GM23338 (cell line): ENCODE measurements around the gene AGXT. TPM values are rescaled to one million over a fixed set of nuclear protein-coding genes. Genes with fewer than 3 reads are reported as not detected.

Experiments used
- ATAC-seq: fragments of 200-7000 bp; cut with Tn5 transposase; 3 replicates; pipeline ENCODE4 v1.9.1; 2020
- DNase-seq: peaks from one replicate; pipeline ENCODE4 v3.0.0-alpha.2; 2015; ENCODE audit warnings: low spot score
- H2AFZ ChIP-seq: fragments of 200-600 bp; sonication (generic); 2 replicates; pipeline ENCODE4 v1.8.0; 2016; ENCODE audit warnings: antibody characterized with exemption, mild to moderate bottlenecking, moderate library complexity
- H3F3A ChIP-seq: fragments of 200-600 bp; sonication (generic); replicated peaks from 2 replicates; pipeline ENCODE4 v1.8.0; 2017; ENCODE audit warnings: antibody characterized with exemption, mixed run types, low read depth
- H3K27ac ChIP-seq: fragments of 200-600 bp; sonication (generic); 2 replicates; pipeline ENCODE4 v1.6.1; 2016; ENCODE audit warnings: low read depth
- H3K27me3 ChIP-seq: fragments of 200-600 bp; sonication (generic); 2 replicates; pipeline ENCODE4 v1.8.0; 2016; ENCODE audit warnings: mild to moderate bottlenecking, mixed run types, moderate library complexity; ENCODE audit not compliant: insufficient read depth
- H3K36me3 ChIP-seq: fragments of 200-600 bp; sonication (generic); 2 replicates; pipeline ENCODE4 v1.8.0; 2016; ENCODE audit warnings: mild to moderate bottlenecking; ENCODE audit not compliant: insufficient read depth
- H3K4me1 ChIP-seq: fragments of 200-600 bp; sonication (generic); 2 replicates; pipeline ENCODE4 v1.8.0; 2016; ENCODE audit warnings: mild to moderate bottlenecking, moderate library complexity; ENCODE audit not compliant: insufficient read depth
- H3K4me2 ChIP-seq: fragments of 200-600 bp; sonication (generic); 2 replicates; pipeline ENCODE4 v1.7.1; 2017; ENCODE audit warnings: mixed run types
- H3K4me3 ChIP-seq: fragments of 200-600 bp; sonication (generic); 2 replicates; pipeline ENCODE4 v1.6.1; 2016; ENCODE audit warnings: mixed run types
- H3K79me2 ChIP-seq: fragments of 200-600 bp; sonication (generic); replicated peaks from 2 replicates; pipeline ENCODE4 v1.8.0; 2017; ENCODE audit warnings: mild to moderate bottlenecking; ENCODE audit not compliant: insufficient read depth
- H3K9me2 ChIP-seq: fragments of 200-600 bp; sonication (generic); 2 replicates; pipeline ENCODE4 v1.8.0; 2017; ENCODE audit not compliant: insufficient read depth
- H4K20me1 ChIP-seq: fragments of 200-600 bp; sonication (generic); replicated peaks from 2 replicates; pipeline ENCODE4 v1.8.0; 2017; ENCODE audit warnings: mild to moderate bottlenecking; ENCODE audit not compliant: insufficient read depth
- H3K27ac Mint-ChIP-seq: 2 replicates; pipeline ENCODE4 v1.8.0; 2020; ENCODE audit warnings: inconsistent platforms, mild to moderate bottlenecking, moderate library complexity, mixed read lengths
- H3K27me3 Mint-ChIP-seq: 3 replicates; pipeline ENCODE4 v1.8.0; 2022; ENCODE audit warnings: low read depth, mild to moderate bottlenecking, moderate library complexity, mixed read lengths, inconsistent platforms; ENCODE audit not compliant: insufficient read depth, poor library complexity
- H3K36me3 Mint-ChIP-seq: 3 replicates; pipeline ENCODE4 v1.8.0; 2021; ENCODE audit warnings: low read depth, mild to moderate bottlenecking, inconsistent platforms, moderate library complexity, mixed read lengths
- H3K4me1 Mint-ChIP-seq: 3 replicates; pipeline ENCODE4 v1.8.0; 2020; ENCODE audit warnings: mild to moderate bottlenecking, inconsistent platforms, mixed read lengths
- H3K4me3 Mint-ChIP-seq: 3 replicates; pipeline ENCODE4 v1.8.0; 2021; ENCODE audit warnings: moderate library complexity, mild to moderate bottlenecking, inconsistent platforms, mixed read lengths
- H3K9me3 Mint-ChIP-seq: 3 replicates; pipeline ENCODE4 v1.8.0; 2020; ENCODE audit warnings: moderate library complexity, mild to moderate bottlenecking, inconsistent platforms, mixed read lengths
- CREB1 ChIP-seq: fragments of 250-450 bp; sonication (Bioruptor Pico); IDR thresholded peaks from 2 replicates; pipeline ENCODE4 v1.5.0; 2020; ENCODE audit warnings: low read depth, mild to moderate bottlenecking, moderate library complexity
- EZH2 ChIP-seq: fragments of 200-600 bp; sonication (generic); IDR thresholded peaks from one replicate; pipeline ENCODE4 v1.8.0; 2017; ENCODE audit warnings: antibody characterized with exemption, mild to moderate bottlenecking, low read depth; ENCODE audit not compliant: unreplicated experiment
- EZH2phosphoT487 ChIP-seq: fragments of 200-600 bp; sonication (generic); IDR thresholded peaks from one replicate; pipeline ENCODE4 v1.8.1; 2018; ENCODE audit warnings: antibody characterized with exemption; ENCODE audit not compliant: unreplicated experiment
- JUNB ChIP-seq: IDR thresholded peaks from one replicate; pipeline ENCODE4 v1.6.1; 2016; ENCODE audit warnings: antibody characterized with exemption; ENCODE audit not compliant: unreplicated experiment
- NANOG ChIP-seq: IDR thresholded peaks from 2 replicates; pipeline ENCODE4 v1.6.1; 2016; ENCODE audit warnings: antibody characterized with exemption, borderline replicate concordance
- POLR2AphosphoS5 ChIP-seq: IDR thresholded peaks from 2 replicates; pipeline ENCODE4 v1.6.1; 2016; ENCODE audit warnings: antibody characterized with exemption, low read depth
- STAT1 ChIP-seq: IDR thresholded peaks from one replicate; pipeline ENCODE4 v1.6.1; 2016; ENCODE audit warnings: antibody characterized with exemption; ENCODE audit not compliant: unreplicated experiment
- ZNF114 ChIP-seq: fragments of 250-450 bp; sonication (Bioruptor Pico); IDR thresholded peaks from 2 replicates; pipeline ENCODE4 v1.5.0; 2020; ENCODE audit warnings: mild to moderate bottlenecking, moderate library complexity
- ZNF331 ChIP-seq: fragments of 250-450 bp; sonication (Bioruptor Pico); IDR thresholded peaks from 2 replicates; pipeline ENCODE4 v1.5.0; 2020; ENCODE audit warnings: low read depth, mild to moderate bottlenecking, moderate library complexity
- polyA plus RNA-seq: library from polyadenylated mRNA; unstranded; fragments of >200 nt; fragmentation: Nextera tagmentation; extraction: Ambion mirVana; gene quantifications from 2 replicates; pipeline ENCODE4 v1.2.1, GENCODE V29; 2016
- total RNA-seq: library from RNA; depleted of rRNA; stranded (reverse); fragments of >200 nt; shearing (Covaris generic); gene quantifications from 2 replicates; pipeline ENCODE4 v1.2.3, GENCODE V29; 2014
- TF ChIP-seq, protein P1 (sequence below): IDR thresholded peaks from one replicate; pipeline ENCODE4 v1.6.1; 2018; ENCODE audit warnings: antibody characterized with exemption; ENCODE audit not compliant: unreplicated experiment
- TF ChIP-seq, protein P2 (sequence below), 2 experiments: fragments of 200-600 bp in 1 of 2; sonication (generic) in 1 of 2; conservative IDR thresholded peaks; 2 replicates each; pipeline versions ENCODE4 v1.5.1 to v1.6.1; 2016 to 2017; ENCODE audit warnings: antibody characterized with exemption in 2 of 2, low read depth in 2 of 2, mild to moderate bottlenecking in 2 of 2, moderate library complexity in 1 of 2
- TF ChIP-seq, protein P3 (sequence below): IDR thresholded peaks from 2 replicates; pipeline ENCODE4 v1.6.1; 2016; ENCODE audit warnings: antibody characterized with exemption
- TF ChIP-seq, protein P4 (sequence below): fragments of 250-450 bp; sonication (Bioruptor Pico); IDR thresholded peaks from 2 replicates; pipeline ENCODE4 v1.5.0; 2020; ENCODE audit warnings: mild to moderate bottlenecking, moderate library complexity

The AGXT gene
- total and polyA plus RNA-seq, 2 experiments from 2014 or later, result not detected

DNA sequence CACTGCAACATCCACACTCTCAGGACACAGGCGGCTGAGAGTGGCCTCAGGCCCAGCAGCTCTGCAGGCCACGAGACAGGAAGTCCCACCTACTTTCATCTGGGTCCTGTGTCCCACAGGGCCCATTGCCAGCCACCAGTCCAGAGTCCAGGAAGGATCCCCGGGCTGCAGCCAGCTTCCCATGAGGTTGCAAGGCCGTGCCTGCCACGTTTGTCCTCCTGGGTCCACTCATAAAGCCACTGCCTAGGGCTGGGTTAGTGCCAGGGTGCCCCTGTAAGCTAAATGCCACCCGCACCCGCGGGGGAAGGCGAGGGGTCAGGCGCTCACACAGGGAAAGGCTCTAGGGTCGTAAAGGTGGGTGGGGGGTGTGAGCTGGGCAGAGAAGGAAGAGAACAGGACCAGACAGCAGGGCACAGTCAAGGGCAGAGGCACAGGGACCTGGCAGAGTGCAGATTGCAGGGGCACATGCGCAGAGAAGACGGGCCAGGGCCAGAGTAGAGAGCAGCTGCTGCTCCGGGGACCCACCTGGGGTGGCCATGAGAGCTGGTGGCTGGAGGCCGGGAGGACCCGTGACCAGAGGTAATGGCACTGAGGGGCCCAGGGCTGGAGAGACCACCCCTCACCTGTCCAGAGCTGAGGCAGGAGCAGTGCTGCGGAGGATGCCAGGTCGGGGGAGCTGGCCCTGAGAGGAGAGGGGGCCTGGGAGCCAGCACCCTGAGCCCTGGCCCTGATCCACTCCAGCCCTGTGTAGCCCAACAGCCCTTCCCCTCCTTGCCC, 8.0 kb downstream of the AGXT start:
- no peaks in the 10 kb centered on the region for H3K36me3 ChIP-seq
- H3K4me3 ChIP-seq, result no peak overlapping the region
- TF ChIP-seq NANOG (no peak), POLR2AphosphoS5 (no peak), EZH2 (no peak), JUNB (no peak), CREB1 (CRISPR knock-in tag) (no peak), EZH2phosphoT487 (no peak), STAT1 (no peak), ZNF114 (CRISPR knock-in tag) (no peak), ZNF331 (CRISPR knock-in tag) (no peak)
- TF ChIP-seq, protein P1, sequence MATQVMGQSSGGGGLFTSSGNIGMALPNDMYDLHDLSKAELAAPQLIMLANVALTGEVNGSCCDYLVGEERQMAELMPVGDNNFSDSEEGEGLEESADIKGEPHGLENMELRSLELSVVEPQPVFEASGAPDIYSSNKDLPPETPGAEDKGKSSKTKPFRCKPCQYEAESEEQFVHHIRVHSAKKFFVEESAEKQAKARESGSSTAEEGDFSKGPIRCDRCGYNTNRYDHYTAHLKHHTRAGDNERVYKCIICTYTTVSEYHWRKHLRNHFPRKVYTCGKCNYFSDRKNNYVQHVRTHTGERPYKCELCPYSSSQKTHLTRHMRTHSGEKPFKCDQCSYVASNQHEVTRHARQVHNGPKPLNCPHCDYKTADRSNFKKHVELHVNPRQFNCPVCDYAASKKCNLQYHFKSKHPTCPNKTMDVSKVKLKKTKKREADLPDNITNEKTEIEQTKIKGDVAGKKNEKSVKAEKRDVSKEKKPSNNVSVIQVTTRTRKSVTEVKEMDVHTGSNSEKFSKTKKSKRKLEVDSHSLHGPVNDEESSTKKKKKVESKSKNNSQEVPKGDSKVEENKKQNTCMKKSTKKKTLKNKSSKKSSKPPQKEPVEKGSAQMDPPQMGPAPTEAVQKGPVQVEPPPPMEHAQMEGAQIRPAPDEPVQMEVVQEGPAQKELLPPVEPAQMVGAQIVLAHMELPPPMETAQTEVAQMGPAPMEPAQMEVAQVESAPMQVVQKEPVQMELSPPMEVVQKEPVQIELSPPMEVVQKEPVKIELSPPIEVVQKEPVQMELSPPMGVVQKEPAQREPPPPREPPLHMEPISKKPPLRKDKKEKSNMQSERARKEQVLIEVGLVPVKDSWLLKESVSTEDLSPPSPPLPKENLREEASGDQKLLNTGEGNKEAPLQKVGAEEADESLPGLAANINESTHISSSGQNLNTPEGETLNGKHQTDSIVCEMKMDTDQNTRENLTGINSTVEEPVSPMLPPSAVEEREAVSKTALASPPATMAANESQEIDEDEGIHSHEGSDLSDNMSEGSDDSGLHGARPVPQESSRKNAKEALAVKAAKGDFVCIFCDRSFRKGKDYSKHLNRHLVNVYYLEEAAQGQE, result no peak
- TF ChIP-seq, protein P2, sequence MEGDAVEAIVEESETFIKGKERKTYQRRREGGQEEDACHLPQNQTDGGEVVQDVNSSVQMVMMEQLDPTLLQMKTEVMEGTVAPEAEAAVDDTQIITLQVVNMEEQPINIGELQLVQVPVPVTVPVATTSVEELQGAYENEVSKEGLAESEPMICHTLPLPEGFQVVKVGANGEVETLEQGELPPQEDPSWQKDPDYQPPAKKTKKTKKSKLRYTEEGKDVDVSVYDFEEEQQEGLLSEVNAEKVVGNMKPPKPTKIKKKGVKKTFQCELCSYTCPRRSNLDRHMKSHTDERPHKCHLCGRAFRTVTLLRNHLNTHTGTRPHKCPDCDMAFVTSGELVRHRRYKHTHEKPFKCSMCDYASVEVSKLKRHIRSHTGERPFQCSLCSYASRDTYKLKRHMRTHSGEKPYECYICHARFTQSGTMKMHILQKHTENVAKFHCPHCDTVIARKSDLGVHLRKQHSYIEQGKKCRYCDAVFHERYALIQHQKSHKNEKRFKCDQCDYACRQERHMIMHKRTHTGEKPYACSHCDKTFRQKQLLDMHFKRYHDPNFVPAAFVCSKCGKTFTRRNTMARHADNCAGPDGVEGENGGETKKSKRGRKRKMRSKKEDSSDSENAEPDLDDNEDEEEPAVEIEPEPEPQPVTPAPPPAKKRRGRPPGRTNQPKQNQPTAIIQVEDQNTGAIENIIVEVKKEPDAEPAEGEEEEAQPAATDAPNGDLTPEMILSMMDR (conservative IDR thresholded peaks at IDR 0.05; ENCODE audit: low read depth in 2 of 2), result no peak
- TF ChIP-seq, protein P3, sequence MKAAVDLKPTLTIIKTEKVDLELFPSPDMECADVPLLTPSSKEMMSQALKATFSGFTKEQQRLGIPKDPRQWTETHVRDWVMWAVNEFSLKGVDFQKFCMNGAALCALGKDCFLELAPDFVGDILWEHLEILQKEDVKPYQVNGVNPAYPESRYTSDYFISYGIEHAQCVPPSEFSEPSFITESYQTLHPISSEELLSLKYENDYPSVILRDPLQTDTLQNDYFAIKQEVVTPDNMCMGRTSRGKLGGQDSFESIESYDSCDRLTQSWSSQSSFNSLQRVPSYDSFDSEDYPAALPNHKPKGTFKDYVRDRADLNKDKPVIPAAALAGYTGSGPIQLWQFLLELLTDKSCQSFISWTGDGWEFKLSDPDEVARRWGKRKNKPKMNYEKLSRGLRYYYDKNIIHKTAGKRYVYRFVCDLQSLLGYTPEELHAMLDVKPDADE, result no peak
- TF ChIP-seq, protein P4, sequence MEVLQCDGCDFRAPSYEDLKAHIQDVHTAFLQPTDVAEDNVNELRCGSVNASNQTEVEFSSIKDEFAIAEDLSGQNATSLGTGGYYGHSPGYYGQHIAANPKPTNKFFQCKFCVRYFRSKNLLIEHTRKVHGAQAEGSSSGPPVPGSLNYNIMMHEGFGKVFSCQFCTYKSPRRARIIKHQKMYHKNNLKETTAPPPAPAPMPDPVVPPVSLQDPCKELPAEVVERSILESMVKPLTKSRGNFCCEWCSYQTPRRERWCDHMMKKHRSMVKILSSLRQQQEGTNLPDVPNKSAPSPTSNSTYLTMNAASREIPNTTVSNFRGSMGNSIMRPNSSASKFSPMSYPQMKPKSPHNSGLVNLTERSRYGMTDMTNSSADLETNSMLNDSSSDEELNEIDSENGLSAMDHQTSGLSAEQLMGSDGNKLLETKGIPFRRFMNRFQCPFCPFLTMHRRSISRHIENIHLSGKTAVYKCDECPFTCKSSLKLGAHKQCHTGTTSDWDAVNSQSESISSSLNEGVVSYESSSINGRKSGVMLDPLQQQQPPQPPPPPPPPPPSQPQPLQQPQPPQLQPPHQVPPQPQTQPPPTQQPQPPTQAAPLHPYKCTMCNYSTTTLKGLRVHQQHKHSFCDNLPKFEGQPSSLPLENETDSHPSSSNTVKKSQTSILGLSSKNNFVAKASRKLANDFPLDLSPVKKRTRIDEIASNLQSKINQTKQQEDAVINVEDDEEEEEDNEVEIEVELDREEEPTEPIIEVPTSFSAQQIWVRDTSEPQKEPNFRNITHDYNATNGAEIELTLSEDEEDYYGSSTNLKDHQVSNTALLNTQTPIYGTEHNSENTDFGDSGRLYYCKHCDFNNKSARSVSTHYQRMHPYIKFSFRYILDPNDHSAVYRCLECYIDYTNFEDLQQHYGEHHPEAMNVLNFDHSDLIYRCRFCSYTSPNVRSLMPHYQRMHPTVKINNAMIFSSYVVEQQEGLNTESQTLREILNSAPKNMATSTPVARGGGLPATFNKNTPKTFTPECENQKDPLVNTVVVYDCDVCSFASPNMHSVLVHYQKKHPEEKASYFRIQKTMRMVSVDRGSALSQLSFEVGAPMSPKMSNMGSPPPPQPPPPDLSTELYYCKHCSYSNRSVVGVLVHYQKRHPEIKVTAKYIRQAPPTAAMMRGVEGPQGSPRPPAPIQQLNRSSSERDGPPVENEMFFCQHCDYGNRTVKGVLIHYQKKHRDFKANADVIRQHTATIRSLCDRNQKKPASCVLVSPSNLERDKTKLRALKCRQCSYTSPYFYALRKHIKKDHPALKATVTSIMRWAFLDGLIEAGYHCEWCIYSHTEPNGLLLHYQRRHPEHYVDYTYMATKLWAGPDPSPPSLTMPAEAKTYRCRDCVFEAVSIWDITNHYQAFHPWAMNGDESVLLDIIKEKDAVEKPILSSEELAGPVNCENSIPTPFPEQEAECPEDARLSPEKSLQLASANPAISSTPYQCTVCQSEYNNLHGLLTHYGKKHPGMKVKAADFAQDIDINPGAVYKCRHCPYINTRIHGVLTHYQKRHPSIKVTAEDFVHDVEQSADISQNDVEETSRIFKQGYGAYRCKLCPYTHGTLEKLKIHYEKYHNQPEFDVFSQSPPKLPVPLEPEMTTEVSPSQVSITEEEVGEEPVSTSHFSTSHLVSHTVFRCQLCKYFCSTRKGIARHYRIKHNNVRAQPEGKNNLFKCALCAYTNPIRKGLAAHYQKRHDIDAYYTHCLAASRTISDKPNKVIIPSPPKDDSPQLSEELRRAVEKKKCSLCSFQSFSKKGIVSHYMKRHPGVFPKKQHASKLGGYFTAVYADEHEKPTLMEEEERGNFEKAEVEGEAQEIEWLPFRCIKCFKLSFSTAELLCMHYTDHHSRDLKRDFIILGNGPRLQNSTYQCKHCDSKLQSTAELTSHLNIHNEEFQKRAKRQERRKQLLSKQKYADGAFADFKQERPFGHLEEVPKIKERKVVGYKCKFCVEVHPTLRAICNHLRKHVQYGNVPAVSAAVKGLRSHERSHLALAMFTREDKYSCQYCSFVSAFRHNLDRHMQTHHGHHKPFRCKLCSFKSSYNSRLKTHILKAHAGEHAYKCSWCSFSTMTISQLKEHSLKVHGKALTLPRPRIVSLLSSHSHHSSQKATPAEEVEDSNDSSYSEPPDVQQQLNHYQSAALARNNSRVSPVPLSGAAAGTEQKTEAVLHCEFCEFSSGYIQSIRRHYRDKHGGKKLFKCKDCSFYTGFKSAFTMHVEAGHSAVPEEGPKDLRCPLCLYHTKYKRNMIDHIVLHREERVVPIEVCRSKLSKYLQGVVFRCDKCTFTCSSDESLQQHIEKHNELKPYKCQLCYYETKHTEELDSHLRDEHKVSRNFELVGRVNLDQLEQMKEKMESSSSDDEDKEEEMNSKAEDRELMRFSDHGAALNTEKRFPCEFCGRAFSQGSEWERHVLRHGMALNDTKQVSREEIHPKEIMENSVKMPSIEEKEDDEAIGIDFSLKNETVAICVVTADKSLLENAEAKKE, result no peak
- peaks cover 4% of the 10 kb centered on the region for H3K27me3 Mint-ChIP-seq
- H3F3A ChIP-seq, result no peaks in the 10 kb centered on the region
- ATAC-seq (no peak), DNase-seq (no peak)
- no peak overlapping the region for H3K27ac Mint-ChIP-seq
- no peaks in the 10 kb centered on the region for H4K20me1 ChIP-seq
- H3K9me2 ChIP-seq, result no peaks in the 10 kb centered on the region
- H3K4me1 ChIP-seq, result no peaks in the 10 kb centered on the region
- no peak overlapping the region for H3K4me3 Mint-ChIP-seq
- H3K27me3 ChIP-seq, result no peaks in the 10 kb centered on the region
- H3K9me3 Mint-ChIP-seq, result no peaks in the 10 kb centered on the region
- H3K36me3 Mint-ChIP-seq, result no peaks in the 10 kb centered on the region
- H2AFZ ChIP-seq, result no peak overlapping the region
- H3K4me1 Mint-ChIP-seq, result 0 out of 3 replicates have a peak, but pooled peaks cover 2% of the 10 kb centered on the region
- no peak overlapping the region for H3K27ac ChIP-seq
- no peak overlapping the region for H3K4me2 ChIP-seq
- no peaks in the 10 kb centered on the region for H3K79me2 ChIP-seq
